NOMO-1 treated with DMSO at 0.1 percent for 48 hours (cell line): ENCODE measurements around the gene EDARADD.
"Not testable (repeated sequence)": the region's sequence is repeated elsewhere in the genome, so short reads cannot be mapped to it uniquely, and the experiment has no call there.

Source experiments
- DNase-seq: peaks from one replicate; lab custom pipeline; 2025; ENCODE audit not compliant: unreplicated experiment; lab: John Stamatoyannopoulos, UW

The EDARADD gene

DNA sequence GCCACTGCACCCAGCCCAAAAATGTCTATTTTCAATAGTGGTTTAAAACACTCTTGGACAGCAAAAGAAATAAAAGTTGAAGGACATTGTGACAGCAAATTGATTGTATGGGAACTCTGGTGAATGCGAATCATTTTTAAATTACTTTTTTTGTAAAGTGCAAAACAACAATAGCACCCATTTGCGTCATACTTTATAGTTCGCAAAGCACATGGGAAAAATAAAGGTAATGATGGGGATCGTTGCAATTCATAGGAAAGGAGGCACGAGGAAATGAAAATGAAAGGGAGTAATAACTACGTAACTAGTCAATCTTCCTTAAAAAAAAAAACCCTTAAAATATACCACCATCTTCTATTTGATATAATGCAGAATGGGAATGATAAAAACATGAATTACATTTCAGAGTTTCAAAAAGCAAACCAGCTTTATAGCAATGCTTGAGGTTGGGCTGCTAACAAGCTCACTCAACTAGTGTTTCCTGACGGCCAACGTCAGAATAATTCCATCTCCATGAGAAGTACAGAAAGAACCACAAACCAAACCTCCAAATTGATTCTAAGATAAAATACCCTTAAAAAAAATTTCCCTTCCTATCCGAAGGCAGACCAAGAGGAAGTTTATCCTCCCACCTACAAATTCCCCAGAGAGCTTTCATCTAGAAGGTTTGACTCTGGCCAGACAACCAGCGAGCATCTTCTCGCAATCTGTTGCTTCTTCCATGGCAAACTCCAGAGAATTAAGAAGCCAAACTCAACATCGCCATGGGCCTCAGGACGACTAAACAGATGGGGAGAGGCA lies at the start of gene EDARADD:
Gene EDARADD, plus strand, starts transcription at position 606 of the 801 bp plus-strand sequence. Its CDS starts 159 bp downstream, at position 765.
- no peak for DNase-seq

DNA sequence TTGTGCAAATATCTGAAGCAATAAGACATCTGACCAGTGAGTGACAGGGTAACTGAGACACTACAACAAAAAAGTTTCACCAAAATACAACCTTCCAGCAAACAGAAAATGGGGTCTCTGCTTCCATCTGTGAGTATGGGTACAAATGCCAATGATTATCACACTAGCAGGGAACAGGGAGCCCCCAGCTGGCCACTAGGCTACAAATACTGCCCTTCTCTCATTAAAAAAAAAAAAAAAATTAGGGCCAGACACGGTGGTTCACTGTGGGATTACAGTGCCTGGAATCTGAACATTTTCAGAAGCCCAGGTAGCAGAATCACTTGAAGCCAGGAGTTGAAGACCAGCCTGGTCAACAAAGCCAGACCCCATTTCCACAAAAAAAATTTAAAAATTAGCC lies 48.4 kb upstream of the EDARADD start:
- no peak for DNase-seq

DNA sequence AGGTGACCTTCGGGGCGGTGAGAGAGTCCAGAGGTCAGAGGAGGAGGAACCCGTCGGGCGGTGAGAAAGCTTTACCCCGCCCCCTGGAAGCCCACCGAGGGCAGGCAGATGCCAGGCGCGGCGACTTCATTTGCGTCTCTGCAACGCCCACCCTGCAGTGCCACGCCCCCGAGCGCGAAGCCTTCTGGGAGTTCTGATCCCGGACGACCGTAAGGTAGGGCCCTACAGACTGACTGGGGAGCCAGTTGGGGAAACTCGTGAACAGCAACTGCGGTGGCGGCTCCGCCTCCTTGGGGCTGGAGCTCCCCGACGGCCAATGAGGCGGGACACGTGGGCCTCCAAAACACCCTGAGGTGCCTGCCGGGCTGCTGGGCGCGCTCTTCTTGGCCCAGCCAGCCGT lies 46.0 kb upstream of the EDARADD start:
- DNase-seq, result no peak

DNA sequence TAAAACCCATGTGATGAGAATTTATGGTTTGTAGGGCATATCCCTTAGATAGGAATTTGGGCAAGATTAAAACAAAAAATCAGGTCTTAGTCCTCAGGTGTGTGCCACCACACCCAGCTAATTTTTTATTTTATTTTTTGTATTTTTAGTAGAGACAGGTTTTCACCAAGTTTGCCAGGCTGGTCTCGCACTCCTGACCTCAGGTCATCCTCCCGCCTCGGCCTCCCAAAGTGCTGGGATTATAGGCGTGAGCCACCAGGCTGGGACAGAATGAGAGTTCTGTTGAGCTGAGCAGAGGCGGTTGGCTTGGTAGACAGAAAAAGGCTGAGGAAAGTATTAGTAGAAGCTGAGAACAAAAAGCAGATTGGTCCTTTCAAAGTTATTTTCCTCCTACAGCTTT lies 43.8 kb upstream of the EDARADD start:
- DNase-seq, result no peak

DNA sequence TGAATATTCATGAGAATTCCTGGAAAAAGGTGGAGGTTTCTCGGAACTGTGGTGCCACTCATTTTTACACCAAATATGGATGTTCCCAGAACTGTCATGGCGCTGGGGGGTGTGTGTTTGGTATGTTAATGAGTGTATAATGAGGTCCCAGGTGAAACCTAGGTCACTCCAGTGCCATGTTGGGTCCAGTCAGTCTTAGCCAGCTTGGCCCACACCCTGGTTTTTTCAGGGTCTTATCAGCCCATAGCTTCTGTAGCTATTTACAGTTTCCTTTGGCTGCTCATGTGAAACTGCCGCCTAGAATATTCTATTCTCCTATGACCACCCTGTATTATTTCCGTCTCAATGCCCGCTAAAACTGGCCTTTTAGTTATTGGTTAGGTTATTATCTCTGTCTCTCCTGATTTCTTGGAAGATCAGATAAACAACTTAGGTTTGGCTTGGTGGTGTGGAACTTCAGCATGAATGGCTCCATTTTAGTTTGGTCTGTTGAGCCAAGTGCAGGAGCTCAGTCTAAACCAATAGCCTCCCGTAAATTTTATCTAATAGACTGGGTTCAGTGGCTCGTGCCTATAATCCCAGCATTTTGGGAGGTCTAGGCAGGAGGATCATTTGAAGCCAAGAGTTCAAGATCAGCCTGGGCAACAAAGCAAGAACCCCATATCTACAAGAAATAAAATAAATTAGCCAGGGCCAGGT lies 42.1 kb upstream of the EDARADD start:
- DNase-seq, result no peak

DNA sequence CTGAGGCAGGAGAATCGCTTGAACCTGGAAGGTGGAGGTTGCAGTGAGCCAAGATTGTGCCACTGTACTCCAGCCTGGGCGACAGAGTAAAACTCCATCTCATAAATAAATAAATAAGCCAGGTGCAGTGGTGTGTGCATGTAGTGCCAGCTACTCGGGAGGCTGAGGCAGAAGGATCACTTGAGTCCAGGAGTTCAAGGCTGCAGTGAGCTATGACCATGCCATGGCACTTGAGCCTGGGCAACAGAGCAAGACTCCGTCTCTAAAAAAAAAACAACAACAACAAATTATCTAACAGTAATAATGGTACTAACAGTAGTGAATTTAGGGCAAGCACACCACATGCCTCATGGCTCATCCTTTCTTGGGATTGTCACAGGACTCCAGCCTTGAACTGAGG lies 41.3 kb upstream of the EDARADD start:
- not testable (repeated sequence) for DNase-seq

DNA sequence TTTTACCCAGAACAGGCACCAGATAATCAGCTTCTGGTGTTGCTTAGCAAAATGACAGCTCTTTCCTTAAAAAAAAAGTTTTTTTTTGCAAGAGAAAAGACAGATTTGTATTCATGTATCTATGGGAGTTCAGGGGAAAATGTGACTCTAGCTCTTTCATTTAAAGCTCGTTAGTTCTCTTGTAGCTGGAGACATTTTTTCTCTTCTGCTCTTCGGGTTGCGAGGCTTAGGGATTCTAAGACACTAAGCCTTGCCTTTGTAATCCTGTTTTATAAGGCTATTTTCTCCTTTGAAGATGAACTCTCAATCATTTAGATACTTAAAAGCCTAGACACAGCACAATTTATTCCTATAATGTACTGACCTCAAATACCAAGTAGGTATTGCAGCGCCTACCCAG lies 40.3 kb upstream of the EDARADD start:
- DNase-seq, result no peak

DNA sequence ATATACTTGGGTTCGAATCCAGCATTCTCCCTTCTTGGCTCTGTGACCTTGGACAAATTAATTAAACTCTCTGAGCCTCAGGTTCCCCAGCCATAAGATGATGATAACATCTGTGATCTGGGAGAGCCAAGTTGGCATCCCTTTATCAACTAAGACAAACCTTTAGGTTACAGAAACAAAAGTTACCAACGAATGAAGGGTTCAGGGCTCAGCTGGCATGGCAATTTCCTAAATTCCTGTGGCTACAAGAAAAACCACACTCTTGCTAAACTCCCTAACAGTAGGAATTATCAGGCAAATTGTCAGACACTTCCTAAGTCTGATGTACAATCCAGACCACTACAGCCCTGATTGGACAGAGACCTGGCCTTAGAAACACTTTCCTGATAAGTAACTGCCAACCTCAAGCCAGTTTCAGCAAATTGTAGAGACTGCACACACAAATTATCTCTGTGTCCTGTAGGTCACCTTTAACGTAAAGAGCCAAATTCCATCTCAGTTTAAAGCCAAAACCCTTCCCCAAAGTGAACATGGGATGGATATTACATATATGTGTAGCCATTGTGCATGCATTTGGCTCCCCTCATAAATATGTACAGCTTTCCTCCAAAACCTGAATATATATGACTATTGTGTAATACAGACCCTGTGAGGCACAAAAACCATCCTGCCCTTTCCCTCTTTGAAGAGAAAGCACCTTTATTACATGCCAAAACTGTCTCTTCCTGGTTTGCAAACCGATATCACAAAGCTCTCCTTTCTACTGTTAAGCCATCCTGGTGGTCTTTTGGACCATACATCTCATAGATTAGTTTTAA lies 39.5 kb upstream of the EDARADD start:
- no peak for DNase-seq

DNA sequence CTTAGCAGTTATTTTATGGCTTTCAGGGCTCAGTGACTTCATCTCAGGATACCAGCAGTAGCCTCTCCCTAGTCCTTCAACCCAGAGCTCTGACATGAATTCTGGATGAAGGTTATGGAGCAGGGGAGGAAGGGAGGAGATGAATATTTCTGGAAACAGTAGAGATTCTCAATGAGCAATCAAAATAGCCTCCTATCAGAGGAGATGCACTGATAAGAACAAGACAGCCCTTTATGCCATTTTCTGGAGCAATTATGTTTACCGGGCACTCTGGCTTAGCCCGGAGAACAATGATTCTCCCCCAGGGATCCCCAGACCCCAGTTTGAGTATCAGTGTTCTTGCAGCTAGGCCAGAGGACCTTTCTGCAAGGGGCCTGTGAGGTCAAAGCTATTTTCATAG lies 37.9 kb upstream of the EDARADD start:
- DNase-seq, result no peak

DNA sequence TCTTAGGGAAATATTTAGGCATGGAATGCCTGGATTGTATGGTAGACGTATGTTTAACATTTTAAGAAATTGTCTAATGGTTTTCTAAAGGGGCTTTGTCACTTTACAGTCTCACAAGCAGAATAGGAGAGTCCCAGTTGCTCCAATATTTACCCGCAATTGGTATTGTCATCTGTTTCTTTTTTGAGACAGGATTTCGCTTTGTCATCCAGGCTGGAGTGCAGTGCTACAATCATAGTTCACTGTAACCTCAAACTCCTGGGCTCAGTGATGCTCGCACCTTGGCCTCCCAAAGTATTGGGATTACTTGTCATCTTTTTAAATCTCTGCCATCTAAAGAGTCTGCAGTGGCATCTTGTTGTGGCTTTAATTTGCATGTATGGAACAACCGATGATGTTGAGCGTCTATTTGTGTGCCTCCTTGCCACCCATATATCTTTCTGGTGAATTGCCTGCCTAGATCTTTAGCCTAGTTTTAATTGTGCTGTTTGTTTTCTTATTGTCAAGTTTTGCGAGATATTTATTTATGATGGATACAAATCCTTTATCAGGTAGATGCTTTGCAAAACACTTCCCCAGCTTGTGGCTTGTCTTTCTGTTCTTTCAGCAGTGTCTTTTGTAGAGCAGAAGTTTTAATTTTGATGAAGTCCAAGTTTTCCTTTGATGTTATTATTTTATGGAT lies 32.0 kb upstream of the EDARADD start:
- no peak for DNase-seq

DNA sequence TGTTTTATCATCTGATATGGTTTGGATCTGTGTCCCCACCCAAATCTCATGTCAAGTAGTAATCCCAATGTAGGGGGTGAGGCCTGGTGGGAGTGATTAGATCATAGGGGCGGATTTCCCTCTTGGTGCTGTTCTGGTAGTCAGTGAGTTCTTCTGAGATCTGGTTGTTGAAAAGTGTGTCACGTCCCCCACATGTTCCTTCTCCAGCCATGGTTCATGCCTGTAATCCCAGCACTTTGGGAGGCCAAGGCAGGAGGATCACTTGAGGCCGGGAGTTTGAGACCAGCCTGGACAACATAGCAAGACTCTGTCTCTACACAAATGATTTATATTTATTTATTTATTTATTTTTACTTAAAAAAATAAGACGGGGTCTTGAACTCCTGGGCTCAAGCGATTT lies 30.8 kb upstream of the EDARADD start:
- no peak for DNase-seq

DNA sequence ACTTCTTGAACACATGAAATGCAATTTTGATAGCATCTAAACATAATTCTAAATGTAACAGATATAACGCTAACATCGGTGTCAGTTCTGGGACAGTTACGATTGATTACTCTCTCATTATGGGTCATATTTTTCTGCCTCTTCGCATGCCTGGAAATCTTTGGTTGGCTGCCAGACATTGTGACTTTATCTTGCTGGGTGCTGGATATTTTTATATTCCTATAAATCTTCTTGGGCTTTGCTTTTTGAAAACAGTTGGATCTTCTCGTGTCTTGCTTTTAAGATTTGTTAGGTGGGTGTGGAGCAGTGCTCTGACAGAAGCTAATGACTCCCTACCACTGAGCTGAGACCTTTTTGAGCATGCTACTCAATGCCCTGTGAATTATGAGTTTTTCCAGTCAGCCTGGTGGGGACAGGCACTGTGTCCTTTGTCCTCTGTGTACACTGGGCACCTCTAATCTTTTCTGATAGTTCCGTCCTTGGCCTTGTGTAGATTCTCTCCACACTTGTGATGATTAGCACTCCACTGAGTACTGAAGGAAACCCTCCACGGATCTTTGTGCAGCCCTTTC lies 28.0 kb upstream of the EDARADD start:
- no peak for DNase-seq

DNA sequence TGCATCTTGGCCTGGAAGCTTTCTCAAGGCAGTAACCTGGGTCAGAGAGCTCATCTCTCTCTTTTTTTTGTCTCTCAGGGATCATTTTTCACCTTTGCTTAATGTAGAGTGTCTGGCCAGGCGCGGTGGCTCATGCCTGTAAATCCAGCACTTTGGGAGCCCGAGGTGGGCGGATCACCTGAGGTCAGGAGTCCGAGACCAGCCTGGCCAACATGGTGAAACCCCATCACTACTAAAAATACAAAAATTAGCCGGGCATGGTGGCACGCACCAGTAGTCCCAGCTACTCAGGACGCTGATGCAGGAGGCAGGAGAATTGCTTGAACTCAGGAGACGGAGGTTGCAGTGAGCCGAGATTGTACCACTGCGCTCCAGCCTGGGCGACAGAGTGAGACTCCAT lies 27.4 kb upstream of the EDARADD start:
- DNase-seq, result not testable (repeated sequence)

DNA sequence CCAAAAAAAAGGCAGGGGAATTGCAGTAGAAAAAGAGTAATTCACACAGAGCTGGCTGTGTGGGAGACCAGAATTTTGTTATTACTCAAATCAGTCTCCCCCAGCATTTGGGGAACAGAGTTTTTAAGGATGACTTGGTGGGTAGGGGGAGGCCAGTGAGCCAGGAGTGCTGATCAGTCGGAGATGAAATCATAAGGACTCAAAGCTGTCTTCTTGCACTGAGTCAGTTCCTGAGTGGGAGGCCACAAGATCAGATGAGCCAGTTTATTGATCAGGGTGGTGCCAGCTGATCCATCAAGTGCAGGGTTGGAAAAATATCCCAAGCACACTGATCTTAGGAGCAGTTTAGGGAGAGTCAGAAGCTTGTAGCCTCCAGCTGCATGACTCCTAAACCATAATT lies 23.7 kb upstream of the EDARADD start:
- no peak for DNase-seq

DNA sequence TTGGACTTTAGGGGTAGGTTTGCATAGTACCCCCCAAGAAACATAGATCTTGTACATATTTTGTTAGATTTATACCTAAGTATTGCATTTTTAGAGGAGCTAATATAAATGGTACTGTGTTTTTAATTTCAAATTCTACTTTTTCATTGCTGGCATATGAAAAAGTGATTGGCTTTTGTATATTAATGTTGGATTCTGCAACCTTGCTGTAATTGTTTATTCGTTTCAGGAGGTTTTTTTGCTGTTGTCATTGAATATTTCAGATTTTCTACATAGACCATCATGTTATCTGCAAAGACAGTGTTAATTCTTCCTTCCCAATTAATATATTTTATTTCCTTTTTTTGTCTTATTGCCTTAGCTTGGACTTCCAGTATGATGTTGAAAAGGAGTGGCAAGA lies 23.0 kb upstream of the EDARADD start:
- DNase-seq, result no peak

DNA sequence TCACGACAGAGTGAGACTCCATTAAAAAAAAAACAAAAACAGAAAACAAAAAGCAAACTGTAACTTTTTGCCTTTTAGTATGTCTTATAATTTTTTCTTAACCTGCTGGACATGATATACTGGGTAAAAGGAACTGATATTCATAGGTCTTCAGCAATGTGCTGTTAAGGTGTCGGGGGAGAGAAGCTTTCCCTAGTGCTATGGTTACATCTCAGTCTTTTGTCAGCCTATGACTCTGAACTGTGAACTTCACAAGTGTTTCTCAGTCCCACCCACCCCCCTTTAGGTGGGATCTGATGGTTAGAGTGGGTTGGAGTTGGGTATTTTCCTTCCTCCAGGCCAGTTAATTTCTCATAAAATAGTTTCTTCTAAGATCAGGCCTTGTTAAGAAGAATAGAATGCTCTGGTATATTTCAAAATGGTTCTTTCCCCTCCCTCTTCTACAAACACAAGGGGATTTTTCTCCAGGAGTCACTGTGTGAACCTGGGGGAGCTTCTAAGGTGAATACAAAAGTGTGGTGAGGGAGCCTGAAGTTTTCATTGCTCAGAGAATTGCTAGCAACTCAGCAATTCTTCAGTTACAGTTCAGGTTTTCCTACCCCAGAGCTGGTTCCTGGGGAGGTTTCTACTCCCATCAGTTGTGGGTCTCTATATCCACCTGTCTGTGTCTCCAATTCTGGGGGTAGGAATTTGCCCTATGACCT lies 16.1 kb upstream of the EDARADD start:
- no peak for DNase-seq

DNA sequence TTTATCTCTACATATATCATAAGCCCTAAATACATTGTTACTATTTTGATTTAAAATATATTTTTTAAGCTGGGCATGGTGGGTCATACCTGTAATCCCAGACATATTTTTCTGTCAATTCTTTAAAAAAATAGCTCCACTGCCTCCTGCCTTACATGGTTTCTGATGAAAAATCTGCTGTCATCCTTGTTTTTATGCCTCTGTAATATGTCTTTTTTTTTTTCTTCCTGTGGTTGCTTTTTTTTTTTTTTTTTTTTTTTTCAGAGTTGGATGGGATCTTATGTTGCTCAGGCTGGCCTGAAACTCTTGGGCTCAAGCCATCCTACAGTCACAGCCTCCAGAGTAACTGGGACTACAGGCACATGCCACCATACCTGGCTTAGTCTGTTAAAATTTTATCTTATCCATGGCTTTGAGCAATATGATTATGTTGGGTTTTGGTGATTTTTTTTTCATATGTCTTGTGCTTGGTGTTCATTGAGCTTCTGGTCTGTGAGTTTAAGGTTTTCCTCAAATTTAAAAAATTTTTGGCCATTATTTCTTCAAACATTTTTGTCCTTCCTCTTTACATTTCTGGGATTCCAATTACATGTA lies 12.4 kb upstream of the EDARADD start:
- no peak for DNase-seq

DNA sequence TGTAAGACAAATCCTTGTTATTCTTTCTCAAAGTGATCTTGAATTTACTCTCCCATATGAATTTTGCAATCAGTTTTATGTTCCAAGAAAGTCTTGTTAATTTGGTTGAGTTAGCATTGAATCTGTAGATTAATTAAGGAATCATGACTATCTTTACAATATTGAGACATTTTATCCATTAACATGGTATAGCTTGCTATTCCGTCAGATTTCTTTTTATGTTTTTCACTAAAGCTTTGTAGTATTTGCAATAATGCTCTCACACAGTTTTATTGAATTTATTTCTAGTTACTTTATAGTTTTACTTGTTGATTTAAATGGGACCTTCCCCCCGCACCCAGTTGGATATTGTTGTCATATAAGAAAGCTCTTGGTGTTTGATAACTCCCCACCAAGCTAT lies 5.8 kb upstream of the EDARADD start:
- DNase-seq, result no peak

DNA sequence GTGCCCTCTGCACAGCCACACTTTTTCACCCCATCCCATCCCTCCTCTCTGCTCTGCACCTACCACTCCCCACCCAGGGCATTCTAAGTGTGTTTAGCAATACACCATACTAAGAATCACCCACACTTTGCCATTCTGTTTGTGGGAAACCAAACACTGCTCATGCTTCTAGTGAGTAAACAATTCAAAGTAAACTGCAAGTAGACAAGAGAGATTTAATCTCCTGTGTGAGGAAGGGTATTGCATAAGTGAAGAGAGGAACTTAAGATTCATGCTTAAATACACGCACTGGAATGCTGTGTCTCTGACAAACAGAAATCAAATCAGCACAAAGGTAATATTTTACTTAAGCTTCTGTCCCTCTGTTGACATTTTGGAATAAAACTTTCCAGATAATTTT lies 4.8 kb upstream of the EDARADD start:
- no peak for DNase-seq

DNA sequence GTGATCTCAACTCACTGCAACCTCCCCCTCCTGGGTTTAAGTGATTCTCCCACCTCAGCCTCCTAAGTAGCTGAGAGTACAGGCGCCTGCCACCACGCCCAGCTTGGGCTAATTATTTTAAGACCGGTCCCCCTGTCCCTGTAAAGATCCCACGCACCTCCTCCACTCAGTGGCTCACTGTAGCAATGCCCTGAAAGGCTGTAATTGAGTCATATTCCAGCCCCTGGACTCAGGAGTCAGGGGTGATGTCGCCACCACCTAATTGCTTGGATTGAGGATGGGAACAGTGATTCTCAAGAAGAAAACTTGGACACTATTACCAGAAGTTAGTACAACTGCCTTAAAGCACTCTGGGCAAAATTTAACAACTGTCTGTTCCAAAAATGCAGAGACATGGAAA lies 3.1 kb upstream of the EDARADD start:
- no peak for DNase-seq
